H1 (cell line): ENCODE data around the gene SLC7A14. TPM values are rescaled to one million over a fixed set of nuclear protein-coding genes. Genes with fewer than 3 reads are reported as not detected.

Experiments
- CTCF ChIA-PET: fragments of 300-600 bp; sonication (Branson Sonifier 250); formaldehyde crosslinking; loops from one replicate; lab custom pipeline; 2021; ENCODE audit not compliant: partially characterized antibody; lab: Charles Lee
- POLR2A ChIA-PET: fragments of 300-600 bp; sonication (Branson Sonifier 250); formaldehyde crosslinking; loops from one replicate; lab custom pipeline; 2021; ENCODE audit warnings: inconsistent platforms; ENCODE audit not compliant: partially characterized antibody; lab: Charles Lee
- DNase-seq, 2 experiments: peaks; one replicate each; pipeline versions ENCODE4 v3.0.0 to v3.0.0-alpha.2; 2010 to 2022; ENCODE audit warnings: low spot score in 2 of 2, low read depth in 1 of 2, mixed read lengths in 1 of 2
- FAIRE-seq: peaks from 2 replicates; lab custom pipeline; 2011; peaks lifted over from hg19 to GRCh38; lab: Jason Lieb, UNC
- H2AFZ ChIP-seq: 2 replicates; pipeline ENCODE4 v1.8.1; 2012; ENCODE audit warnings: low read length, inconsistent platforms
- H2AK5ac ChIP-seq: 2 replicates; pipeline ENCODE4 v1.6.1; 2013; ENCODE audit warnings: low read depth, low read length
- H2BK120ac ChIP-seq: replicated peaks from 2 replicates; pipeline ENCODE3; 2013; ENCODE audit warnings: low read depth, low read length, inconsistent platforms
- H2BK12ac ChIP-seq: 2 replicates; pipeline ENCODE4 v1.6.1; 2013; ENCODE audit warnings: low read depth, low read length
- H2BK15ac ChIP-seq: 2 replicates; pipeline ENCODE4 v1.6.1; 2013; ENCODE audit warnings: low read length
- H2BK20ac ChIP-seq: 2 replicates; pipeline ENCODE4 v1.6.1; 2013; ENCODE audit warnings: low read length
- H2BK5ac ChIP-seq: 2 replicates; pipeline ENCODE4 v1.6.1; 2013; ENCODE audit warnings: low read depth, low read length
- H3K14ac ChIP-seq: 2 replicates; pipeline ENCODE4 v1.6.1; 2013; ENCODE audit warnings: inconsistent platforms; ENCODE audit not compliant: insufficient read length
- H3K18ac ChIP-seq: 2 replicates; pipeline ENCODE4 v1.6.1; 2013; ENCODE audit warnings: low read length; ENCODE audit errors: extremely low read depth
- H3K23ac ChIP-seq: 2 replicates; pipeline ENCODE4 v1.6.1; 2013; ENCODE audit warnings: inconsistent platforms; ENCODE audit not compliant: insufficient read length
- H3K23me2 ChIP-seq: 2 replicates; pipeline ENCODE4 v1.6.1; 2013; ENCODE audit warnings: low read depth, low read length
- H3K27ac ChIP-seq: 2 replicates; pipeline ENCODE4 v1.6.1; 2011; ENCODE audit warnings: low read depth, low read length, inconsistent platforms
- H3K27me3 ChIP-seq, 4 experiments: replicated peaks in 1 of 4; 1 replicate in 1 of 4; 2 replicates in 3 of 4; pipeline versions ENCODE4 v1.6.1 to v1.8.1; 2011 to 2013; ENCODE audit warnings: low read length in 3 of 4, mild to moderate bottlenecking in 3 of 4, inconsistent platforms in 2 of 4, mixed read lengths in 2 of 4, moderate library complexity in 1 of 4; ENCODE audit not compliant: control insufficient read depth in 3 of 4, insufficient read depth in 3 of 4; ENCODE audit errors: extremely low read depth in 1 of 4
- H3K36me3 ChIP-seq, 4 experiments: 2 replicates each; pipeline versions ENCODE4 v1.6.1 to v1.8.1; 2011 to 2013; ENCODE audit warnings: mild to moderate bottlenecking in 4 of 4, low read length in 3 of 4, moderate library complexity in 2 of 4, control low read depth in 1 of 4, inconsistent platforms in 1 of 4; ENCODE audit not compliant: insufficient read depth in 4 of 4, control insufficient read depth in 2 of 4
- H3K4ac ChIP-seq: replicated peaks from 2 replicates; pipeline ENCODE3; 2013; ENCODE audit warnings: low read length, low read depth, mixed read lengths, inconsistent platforms; ENCODE audit not compliant: insufficient read length
- H3K4me1 ChIP-seq, 4 experiments: replicated peaks in 1 of 4; 1 replicate in 1 of 4; 2 replicates in 3 of 4; pipeline versions ENCODE4 v1.6.1 to v1.8.1; 2011 to 2013; ENCODE audit warnings: low read length in 3 of 4, inconsistent platforms in 2 of 4, mixed read lengths in 1 of 4; ENCODE audit not compliant: insufficient read depth in 4 of 4, control insufficient read depth in 3 of 4
- H3K4me2 ChIP-seq, 2 experiments: 2 replicates each; pipeline versions ENCODE4 v1.6.1 to v1.8.1; 2011 to 2013; ENCODE audit warnings: low read depth in 2 of 2, low read length in 2 of 2, control low read depth in 1 of 2, inconsistent platforms in 1 of 2, mild to moderate bottlenecking in 1 of 2; ENCODE audit not compliant: insufficient read depth in 1 of 2
- H3K4me3 ChIP-seq, 4 experiments: fragments of 200-600, 300-600 bp in 1 of 4; sonication (generic), shearing (Covaris generic), sonication (Bioruptor Twin) in 1 of 4; 2 replicates each; pipeline versions ENCODE4 v1.5.1 to v1.8.1; 2011 to 2016; ENCODE audit warnings: low read length in 4 of 4, low read depth in 3 of 4, control low read depth in 2 of 4, inconsistent platforms in 2 of 4, mild to moderate bottlenecking in 2 of 4, mixed read lengths in 1 of 4, moderate library complexity in 1 of 4; ENCODE audit not compliant: insufficient read depth in 2 of 4; ENCODE audit errors: extremely low read depth in 1 of 4
- H3K56ac ChIP-seq: replicated peaks from 2 replicates; pipeline ENCODE3; 2013; ENCODE audit warnings: low read depth, mild to moderate bottlenecking, mixed read lengths, low read length, inconsistent platforms; ENCODE audit not compliant: insufficient read length
- H3K79me1 ChIP-seq: 2 replicates; pipeline ENCODE4 v1.6.1; 2013; ENCODE audit warnings: low read depth, low read length, control low read depth
- H3K79me2 ChIP-seq, 2 experiments: 2 replicates each; pipeline versions ENCODE4 v1.6.1 to v1.8.1; 2012 to 2013; ENCODE audit warnings: low read length in 2 of 2, mild to moderate bottlenecking in 2 of 2, inconsistent platforms in 1 of 2; ENCODE audit not compliant: insufficient read depth in 2 of 2, control insufficient read depth in 1 of 2
- H3K9ac ChIP-seq, 4 experiments: replicated peaks in 1 of 4; 1 replicate in 1 of 4; 2 replicates in 3 of 4; pipeline versions ENCODE4 v1.6.1 to v1.8.1; 2011 to 2013; ENCODE audit warnings: low read depth in 3 of 4, low read length in 3 of 4, control low read depth in 2 of 4, mild to moderate bottlenecking in 2 of 4, moderate library complexity in 2 of 4, inconsistent platforms in 1 of 4; ENCODE audit errors: extremely low read depth in 1 of 4
- H3K9me3 ChIP-seq, 2 experiments: 2 replicates each; pipeline versions ENCODE4 v1.6.1 to v1.8.1; 2012 to 2013; ENCODE audit warnings: mild to moderate bottlenecking in 2 of 2, moderate library complexity in 2 of 2, control low read depth in 1 of 2, inconsistent platforms in 1 of 2, low read depth in 1 of 2, low read length in 1 of 2, mixed read lengths in 1 of 2; ENCODE audit not compliant: insufficient read depth in 2 of 2
- H4K20me1 ChIP-seq, 2 experiments: replicated peaks in 1 of 2; 2 replicates each; pipeline versions ENCODE3 to v1.8.1; 2011 to 2013; ENCODE audit warnings: inconsistent platforms in 2 of 2, low read length in 2 of 2, mild to moderate bottlenecking in 1 of 2; ENCODE audit not compliant: insufficient read depth in 2 of 2, control insufficient read depth in 1 of 2
- H4K5ac ChIP-seq: 2 replicates; pipeline ENCODE4 v1.6.1; 2013; ENCODE audit warnings: low read length, low read depth, mixed read lengths, inconsistent platforms; ENCODE audit not compliant: insufficient read length
- H4K8ac ChIP-seq: 2 replicates; pipeline ENCODE4 v1.8.0; 2013; ENCODE audit warnings: mild to moderate bottlenecking, moderate library complexity, low read length, inconsistent platforms; ENCODE audit not compliant: insufficient read depth; ENCODE audit errors: extremely low read depth
- H4K91ac ChIP-seq: replicated peaks from 2 replicates; pipeline ENCODE3; 2013; ENCODE audit warnings: low read length, mixed read lengths, inconsistent platforms; ENCODE audit not compliant: insufficient read length
- HDAC2 ChIP-seq, 2 experiments: fragments of 300-600 bp in 1 of 2; sonication (generic) in 1 of 2; IDR thresholded peaks; 2 replicates each; pipeline ENCODE4 v1.6.1; 2011 to 2012; ENCODE audit warnings: low read depth in 2 of 2, low read length in 2 of 2, mild to moderate bottlenecking in 2 of 2, moderate library complexity in 2 of 2, borderline replicate concordance in 1 of 2, inconsistent platforms in 1 of 2
- PHF8 ChIP-seq: fragments of 200-600 bp; sonication (generic); conservative IDR thresholded peaks from 2 replicates; pipeline ENCODE4 v1.7.1; 2012; ENCODE audit warnings: low read depth, mild to moderate bottlenecking, inconsistent platforms, low read length, moderate library complexity
- RNF2 ChIP-seq: fragments of 200-900, 300-1000 bp; sonication (generic); IDR thresholded peaks from 2 replicates; pipeline ENCODE4 v1.7.1; 2016; ENCODE audit warnings: borderline replicate concordance, low read depth, mild to moderate bottlenecking, antibody characterized with exemption, low read length; ENCODE audit not compliant: poor library complexity, severe bottlenecking; ENCODE audit errors: missing control alignments
- SIRT6 ChIP-seq: IDR thresholded peaks from one replicate; pipeline ENCODE4 v1.7.1; 2012; ENCODE audit warnings: low read length, inconsistent platforms
- SUZ12 ChIP-seq: fragments of 200-600 bp; sonication (generic); IDR thresholded peaks from 2 replicates; pipeline ENCODE4 v1.6.1; 2012; ENCODE audit warnings: mild to moderate bottlenecking, inconsistent platforms, low read length, moderate library complexity, mixed read lengths
- TEAD4 ChIP-seq: IDR thresholded peaks from 2 replicates; pipeline ENCODE4 v1.6.1; 2012; ENCODE audit warnings: low read depth, low read length, inconsistent platforms, mixed read lengths
- WGBS, 2 experiments: shearing (Covaris generic) in 1 of 2; methylation state at CpG; one replicate each; pipeline versions ENCODE4 v1.1.6 to v1.1.7; 2013 to 2015; ENCODE audit warnings: low lambda C conversion rate in 2 of 2, mixed read lengths in 2 of 2, inconsistent platforms in 1 of 2, low coverage in 1 of 2, missing lambda C conversion rate in 1 of 2; ENCODE audit not compliant: insufficient replicate concordance in 2 of 2, insufficient coverage in 1 of 2, insufficient read length in 1 of 2; ENCODE audit errors: extremely low coverage in 1 of 2, missing lambda C conversion rate in 1 of 2; 5-methylcytosine and 5-hydroxymethylcytosine counted together
- polyA plus RNA-seq, 7 experiments: library from polyadenylated mRNA; depleted of rRNA in 3 of 7; stranded (reverse) in 5 of 7; unstranded in 2 of 7; fragments of >200 nt in 5 of 7; fragments of 200-250 nt in 2 of 7; gene quantifications; 1 replicate in 5 of 7; 2 replicates in 1 of 7; 4 replicates in 1 of 7; pipeline versions ENCODE4 v1.2.1 to v1.2.3, GENCODE V29; 2011 to 2013; ENCODE audit warnings: missing spikeins in 2 of 7, mixed read lengths in 2 of 7
- total RNA-seq: library from RNA; stranded (reverse); fragmentation: NEBNext Ultra II Directional; extraction: Animal tissue kit (Norgen Biotek cat#: 25700); gene quantifications from 2 replicates; pipeline ENCODE4 v1.2.1, GENCODE V29; 2021

Gene SLC7A14
- total and polyA plus RNA-seq, 2 of the 8 experiments (the other 6 are each of a cell fraction or from before 2014, with no cell fraction given) = 0.21 to 0.95 TPM

GRCh38 chr3:170420307-170420821 lies 165.5 kb downstream of the SLC7A14 start:
- no peak overlapping the region for H4K8ac ChIP-seq
- H2BK5ac ChIP-seq = no peak overlapping the region
- H2AK5ac ChIP-seq = no peak overlapping the region
- H3K79me2 ChIP-seq = no peaks in the 10 kb centered on the region
- H3K27ac ChIP-seq = no peak overlapping the region
- no peak overlapping the region for H2BK120ac ChIP-seq
- ChIA-PET POLR2A (interaction anchor here (1.1 kb wide), 1 partner anchor 10 kb away, joined by 3 read pairs; no protein-coding TSS in a partner anchor), CTCF (interaction anchor here (1.0 to 10.6 kb wide), 4 partner anchors 9 to 392 kb away, joined by 4 to 273 read pairs (median 6); no protein-coding TSS in a partner anchor)
- H3K18ac ChIP-seq = no peak overlapping the region
- H2BK20ac ChIP-seq = no peak overlapping the region
- TF ChIP-seq SIRT6 (no peak), RNF2 (no peak), HDAC2 (IDR thresholded peaks at IDR 0.05; ENCODE audit: borderline replicate concordance in 1 of 2, low read depth in 2 of 2, low read length in 2 of 2) (no peak), SUZ12 (0 out of 2 replicates have a peak, but pooled peaks have one; percentile 18), TEAD4 (no peak), PHF8 (no peak)
- H3K4me3 ChIP-seq = peak overlapping the region; percentile 21 to 61 (median 49); a peak in 7 of 8 replicates
- no peak for FAIRE-seq
- peaks cover 7% of the 10 kb centered on the region; the same call in 1 of the 2 replicates for H3K23me2 ChIP-seq
- H3K4me2 ChIP-seq = peak overlapping the region; percentile 54 to 74
- no peak overlapping the region for H3K23ac ChIP-seq
- H3K56ac ChIP-seq = no peak overlapping the region
- no peaks in the 10 kb centered on the region for H3K9me3 ChIP-seq
- no peak for DNase-seq
- no peaks in the 10 kb centered on the region for H3K79me1 ChIP-seq
- H3K4ac ChIP-seq = no peak overlapping the region
- no peak overlapping the region for H3K14ac ChIP-seq
- H4K20me1 ChIP-seq = peaks cover 0 to 3% of the 10 kb centered on the region in 2 experiments
- H2BK12ac ChIP-seq = no peak overlapping the region
- H3K27me3 ChIP-seq = peaks cover 10 to 39% (median 31%) of the 10 kb centered on the region in 4 experiments
- H4K91ac ChIP-seq = no peak overlapping the region
- 58% methylated on average over 17 of the region's 17 CpGs; no CpG with 5 or more reads in 1 of the 2 experiments for WGBS, 2 experiments
- H3K36me3 ChIP-seq = no peaks in the 10 kb centered on the region
- H2BK15ac ChIP-seq = no peak overlapping the region
- no peak overlapping the region for H4K5ac ChIP-seq
- no peak overlapping the region for H3K9ac ChIP-seq
- peaks cover 2 to 11% (median 6%) of the 10 kb centered on the region in 4 experiments for H3K4me1 ChIP-seq
- H2AFZ ChIP-seq = 0 out of 2 replicates have a peak overlapping the region, but pooled peaks have one; percentile 3
